Hematopoietic multipotent progenitor cell treated with erythropoietin and hydrocortisone succinate and interleukin-3 and kit ligand, for 17 days (in vitro differentiated cells): ENCODE data around the gene CTDP1.
"Not testable (repeated sequence)": the region's sequence is repeated elsewhere in the genome, so short reads cannot be mapped to it uniquely, and the experiment has no call there.

Experiments used
- DNase-seq: peaks from one replicate; pipeline ENCODE4 v3.0.0-alpha.2; 2015; ENCODE audit warnings: low spot score

CTDP1 gene

GRCh38 chr18:79726721-79727120 lies 47.1 kb downstream of the CTDP1 start:
- DNase-seq: no peak

- no peak for DNase-seq
These were observed 47.6 kb downstream of the CTDP1 start for GRCh38 chr18:79727211-79727610.

- DNase-seq: no peak
These were observed 49.5 kb downstream of the CTDP1 start for GRCh38 chr18:79728931-79729586.

- no peak for DNase-seq
These were observed 50.0 kb downstream of the CTDP1 start for GRCh38 chr18:79729611-79730010.

- DNase-seq: no peak
These were observed 51.2 kb downstream of the CTDP1 start for GRCh38 chr18:79730804-79731203.

- not testable (repeated sequence) for DNase-seq
These were observed 52.5 kb downstream of the CTDP1 start for GRCh38 chr18:79731881-79732720.

- no peak for DNase-seq
These were observed 53.1 kb downstream of the CTDP1 start for GRCh38 chr18:79732721-79733025.

- no peak for DNase-seq
These were observed 53.6 kb downstream of the CTDP1 start for GRCh38 chr18:79733135-79733701.

- DNase-seq: no peak
These were observed 54.6 kb downstream of the CTDP1 start for GRCh38 chr18:79733986-79734770.

GRCh38 chr18:79735071-79735980 lies 55.7 kb downstream of the CTDP1 start:
- DNase-seq: no peak

- no peak for DNase-seq
These were observed 56.6 kb downstream of the CTDP1 start for GRCh38 chr18:79736230-79736629.

- no peak for DNase-seq
These were observed 57.2 kb downstream of the CTDP1 start for GRCh38 chr18:79736846-79737245.

GRCh38 chr18:79737426-79737825 lies 57.8 kb downstream of the CTDP1 start:
- DNase-seq: no peak

GRCh38 chr18:79738041-79738461 lies 58.4 kb downstream of the CTDP1 start:
- DNase-seq: no peak

- DNase-seq: no peak
These were observed 59.2 kb downstream of the CTDP1 start for GRCh38 chr18:79738581-79739439.

- no peak for DNase-seq
These were observed 59.8 kb downstream of the CTDP1 start for GRCh38 chr18:79739440-79739778.

GRCh38 chr18:79740047-79740446 lies 60.4 kb downstream of the CTDP1 start:
- DNase-seq: not testable (repeated sequence)

GRCh38 chr18:79740521-79741361 lies 61.1 kb downstream of the CTDP1 start:
- DNase-seq: no peak

GRCh38 chr18:79741362-79741700 lies 61.7 kb downstream of the CTDP1 start:
- DNase-seq: no peak

GRCh38 chr18:79742076-79742475 lies 62.5 kb downstream of the CTDP1 start:
- DNase-seq: no peak
